ENCODE data around the gene ERCC6L2.

Gene ERCC6L2

DNA sequence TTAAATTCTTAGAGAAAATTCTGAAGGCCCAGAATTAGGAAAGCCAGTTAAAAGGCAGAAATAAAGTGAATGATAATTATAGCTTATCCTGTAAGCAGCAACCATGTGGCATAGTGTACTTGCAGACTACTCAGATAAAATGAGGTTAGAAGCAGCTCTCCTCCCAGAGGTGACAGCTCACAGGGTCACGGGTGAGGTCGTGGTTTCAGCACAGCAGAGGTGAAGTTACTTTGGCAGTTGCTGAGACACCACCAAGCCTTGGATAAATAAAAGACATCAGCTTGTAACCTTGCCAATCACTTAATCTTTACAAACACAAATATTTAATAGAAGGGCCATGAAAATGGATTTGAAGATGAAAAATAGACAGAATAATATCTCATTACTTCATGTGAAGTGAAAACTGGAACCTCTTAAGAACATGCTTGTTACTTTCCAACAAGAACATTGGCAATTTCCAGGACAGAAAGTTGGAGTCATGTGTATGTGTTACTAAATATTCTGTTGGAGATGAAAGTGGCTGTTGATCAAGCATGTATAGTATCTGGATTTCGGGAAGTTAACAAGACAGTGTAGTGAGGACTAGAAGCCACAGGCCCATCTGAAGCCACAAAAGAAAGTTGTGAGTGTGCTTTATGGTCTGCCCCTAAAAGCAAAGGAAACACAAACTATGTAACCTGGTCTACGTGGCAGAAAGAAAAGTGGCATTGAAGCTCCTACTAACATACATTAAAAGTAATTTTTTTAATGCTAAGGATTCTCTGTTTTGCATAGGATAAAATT, 134.4 kb downstream of the ERCC6L2 start:
- TF ChIP-seq, protein P1, sequence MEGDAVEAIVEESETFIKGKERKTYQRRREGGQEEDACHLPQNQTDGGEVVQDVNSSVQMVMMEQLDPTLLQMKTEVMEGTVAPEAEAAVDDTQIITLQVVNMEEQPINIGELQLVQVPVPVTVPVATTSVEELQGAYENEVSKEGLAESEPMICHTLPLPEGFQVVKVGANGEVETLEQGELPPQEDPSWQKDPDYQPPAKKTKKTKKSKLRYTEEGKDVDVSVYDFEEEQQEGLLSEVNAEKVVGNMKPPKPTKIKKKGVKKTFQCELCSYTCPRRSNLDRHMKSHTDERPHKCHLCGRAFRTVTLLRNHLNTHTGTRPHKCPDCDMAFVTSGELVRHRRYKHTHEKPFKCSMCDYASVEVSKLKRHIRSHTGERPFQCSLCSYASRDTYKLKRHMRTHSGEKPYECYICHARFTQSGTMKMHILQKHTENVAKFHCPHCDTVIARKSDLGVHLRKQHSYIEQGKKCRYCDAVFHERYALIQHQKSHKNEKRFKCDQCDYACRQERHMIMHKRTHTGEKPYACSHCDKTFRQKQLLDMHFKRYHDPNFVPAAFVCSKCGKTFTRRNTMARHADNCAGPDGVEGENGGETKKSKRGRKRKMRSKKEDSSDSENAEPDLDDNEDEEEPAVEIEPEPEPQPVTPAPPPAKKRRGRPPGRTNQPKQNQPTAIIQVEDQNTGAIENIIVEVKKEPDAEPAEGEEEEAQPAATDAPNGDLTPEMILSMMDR (conservative IDR thresholded peaks at IDR 0.05): no peak
- H3K27ac ChIP-seq: peak overlapping the region; percentile 61

- H3K27ac ChIP-seq: no peak overlapping the region
- TF ChIP-seq, protein P1 (conservative IDR thresholded peaks at IDR 0.05): no peak
Measured at GRCh38 chr9:96014078-96014477, 138.6 kb downstream of the ERCC6L2 start.

DNA sequence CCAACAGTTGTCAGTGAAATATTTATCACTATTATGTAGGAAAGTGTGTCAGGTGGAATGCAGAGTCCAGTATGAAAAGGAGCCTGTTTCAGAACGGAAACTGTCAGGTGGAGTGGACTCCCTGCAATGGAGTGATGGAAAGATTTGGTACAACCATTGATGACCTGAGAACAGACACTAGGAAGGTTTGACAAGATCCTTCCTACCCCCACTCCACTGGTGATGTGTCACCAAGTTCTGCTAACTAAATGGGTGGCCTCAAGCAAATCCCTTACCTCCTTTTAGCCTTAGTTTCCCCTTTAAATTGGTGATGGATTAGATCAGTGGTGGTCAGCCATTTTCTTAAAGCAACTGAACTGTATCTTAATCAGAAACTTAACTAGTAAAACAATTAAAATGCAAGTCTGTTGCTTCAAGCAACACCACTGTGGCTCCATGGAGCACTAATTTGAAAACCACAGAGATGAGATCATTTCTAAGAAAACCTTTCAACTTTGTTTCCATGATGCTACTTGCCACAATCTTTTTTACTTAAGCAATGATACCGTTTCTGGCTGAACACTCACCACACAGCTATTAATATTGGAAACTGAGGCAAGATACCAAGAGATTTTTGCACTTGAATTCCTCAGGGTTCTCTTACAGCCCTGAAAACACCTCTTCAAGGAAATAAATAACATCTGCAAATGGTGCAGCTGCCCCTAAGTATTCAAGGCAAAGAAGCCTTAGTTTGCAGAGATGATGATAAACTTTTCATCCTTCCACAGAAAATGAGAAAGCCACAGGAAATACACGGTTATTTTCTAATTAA, 140.6 kb downstream of the ERCC6L2 start:
- TF ChIP-seq, protein P1 (conservative IDR thresholded peaks at IDR 0.05): no peak
- H3K27ac ChIP-seq: no peak overlapping the region
